ENCODE data around the gene YY1.
"Not testable (repeated sequence)": the region's sequence is repeated elsewhere in the genome, so short reads cannot be mapped to it uniquely, and the experiment has no call there.

YY1 gene

GRCh38 chr14:100213956-100214769 is 24.8 kb upstream of the YY1 start:
- no peak for DNase-seq (ENCODE audit: low spot score)

- DNase-seq (ENCODE audit: low spot score) = no peak
Measured at GRCh38 chr14:100214770-100215083, 24.2 kb upstream of the YY1 start.

GRCh38 chr14:100215330-100215885 is 23.5 kb upstream of the YY1 start:
- no peak for DNase-seq (ENCODE audit: low spot score)

- no peak for DNase-seq (ENCODE audit: low spot score)
Measured at GRCh38 chr14:100219126-100219785, 19.7 kb upstream of the YY1 start.

- DNase-seq (ENCODE audit: low spot score) = peak; percentile 35
Measured at GRCh38 chr14:100221533-100222223, 17.3 kb upstream of the YY1 start.

- DNase-seq (ENCODE audit: low spot score) = no peak
Measured at GRCh38 chr14:100222224-100223093, 16.5 kb upstream of the YY1 start.

- no peak for DNase-seq (ENCODE audit: low spot score)
Measured at GRCh38 chr14:100223332-100224201, 15.4 kb upstream of the YY1 start.

GRCh38 chr14:100224229-100224866 is 14.6 kb upstream of the YY1 start:
- DNase-seq (ENCODE audit: low spot score) = no peak

GRCh38 chr14:100225169-100225568 is 13.8 kb upstream of the YY1 start:
- no peak for DNase-seq (ENCODE audit: low spot score)

GRCh38 chr14:100230361-100230760 is 8.6 kb upstream of the YY1 start:
- DNase-seq (ENCODE audit: low spot score) = no peak

- DNase-seq (ENCODE audit: low spot score) = no peak
Measured at GRCh38 chr14:100234511-100234910, 4.4 kb upstream of the YY1 start.

- not testable (repeated sequence) for DNase-seq (ENCODE audit: low spot score)
Measured at GRCh38 chr14:100236271-100236818, 2.6 kb upstream of the YY1 start.

GRCh38 chr14:100236881-100237280 is 2.1 kb upstream of the YY1 start:
- DNase-seq (ENCODE audit: low spot score) = no peak

GRCh38 chr14:100237735-100238418 is 1.1 kb upstream of the YY1 start:
- DNase-seq (ENCODE audit: low spot score) = peak; percentile 27

- no peak for DNase-seq (ENCODE audit: low spot score)
Measured at GRCh38 chr14:100239211-100239839, 381 bp downstream of the YY1 start.

GRCh38 chr14:100239840-100240667 is 1.1 kb downstream of the YY1 start:
- peak; percentile 82 for DNase-seq (ENCODE audit: low spot score)

GRCh38 chr14:100240668-100241032 is 1.7 kb downstream of the YY1 start:
- DNase-seq (ENCODE audit: low spot score) = no peak

- DNase-seq (ENCODE audit: low spot score) = peak; percentile 45
Measured at GRCh38 chr14:100241279-100241678, 2.3 kb downstream of the YY1 start.
